Kidney glomerular epithelial cell (primary cell): Measurements from ENCODE around the gene TMEM170B.
"Not testable (repeated sequence)": the region's sequence is repeated elsewhere in the genome, so short reads cannot be mapped to it uniquely, and the experiment has no call there.

Experiments used
- DNase-seq: peaks from one replicate; lab custom pipeline; 2025; lab: John Stamatoyannopoulos, UW

TMEM170B gene

GRCh38 chr6:11528996-11529395 is 8.6 kb upstream of the TMEM170B start:
- DNase-seq: no peak

GRCh38 chr6:11532097-11532496 is 5.5 kb upstream of the TMEM170B start:
- DNase-seq: no peak

GRCh38 chr6:11534561-11534960 is 3.0 kb upstream of the TMEM170B start:
- no peak for DNase-seq

- peak; percentile 59 for DNase-seq
Observed at GRCh38 chr6:11535801-11536230, 1.7 kb upstream of the TMEM170B start.

DNA sequence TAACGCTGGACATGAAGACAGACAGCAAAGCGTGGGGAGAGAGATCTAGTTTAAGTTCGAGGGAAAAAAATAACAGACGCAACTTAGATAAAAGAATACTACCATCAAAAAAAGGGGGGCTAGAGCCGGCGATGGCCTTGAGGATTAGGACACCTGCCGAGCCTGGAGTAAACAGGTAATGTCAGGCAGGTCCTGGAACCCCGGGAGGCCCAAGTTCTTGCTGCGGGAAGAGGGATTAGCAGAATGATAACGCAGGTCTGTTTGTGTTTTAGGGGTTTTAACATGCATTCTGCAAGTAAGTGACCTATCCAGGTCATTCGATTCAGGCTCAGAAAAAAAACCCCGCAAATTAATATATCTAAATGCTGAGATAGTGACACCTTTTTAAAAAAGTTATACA is 754 bp upstream of the TMEM170B start:
- no peak for DNase-seq

DNA sequence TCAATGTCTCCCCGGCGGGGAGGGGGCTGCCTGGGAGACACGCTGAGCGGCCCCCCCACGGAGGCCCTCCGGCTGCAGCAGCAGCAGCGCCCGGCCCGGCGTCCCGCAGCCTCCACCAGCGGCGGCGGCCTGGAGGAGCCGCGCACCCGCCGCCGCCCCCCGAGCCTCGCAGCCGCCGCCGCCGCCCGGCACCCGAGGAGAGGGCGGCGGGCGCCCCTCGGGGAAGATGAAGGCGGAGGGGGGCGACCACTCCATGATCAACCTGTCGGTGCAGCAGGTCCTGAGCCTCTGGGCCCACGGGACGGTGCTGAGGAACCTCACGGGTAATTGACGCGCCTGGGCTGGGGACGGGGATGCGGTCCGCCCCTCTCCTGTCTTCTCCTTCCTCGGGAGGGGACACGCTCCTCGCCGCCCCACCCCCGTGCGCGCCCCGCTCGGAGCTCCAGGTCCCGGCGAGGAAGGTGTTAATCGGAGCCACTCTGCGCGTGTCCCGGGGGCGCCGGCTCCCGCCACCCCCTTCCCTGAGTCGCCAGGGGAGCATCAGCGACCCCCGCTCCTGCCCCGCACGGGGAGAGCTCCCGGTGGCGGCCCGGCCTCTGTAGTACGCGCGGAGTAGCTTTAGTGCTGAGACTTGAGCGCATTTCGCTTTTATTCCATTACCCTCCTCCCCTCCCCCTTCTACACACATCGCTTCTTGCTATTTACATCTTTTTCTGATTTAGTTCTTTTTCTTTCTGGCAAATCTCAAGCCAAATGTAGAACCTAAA is 686 bp downstream of the TMEM170B start:
- DNase-seq: no peak

DNA sequence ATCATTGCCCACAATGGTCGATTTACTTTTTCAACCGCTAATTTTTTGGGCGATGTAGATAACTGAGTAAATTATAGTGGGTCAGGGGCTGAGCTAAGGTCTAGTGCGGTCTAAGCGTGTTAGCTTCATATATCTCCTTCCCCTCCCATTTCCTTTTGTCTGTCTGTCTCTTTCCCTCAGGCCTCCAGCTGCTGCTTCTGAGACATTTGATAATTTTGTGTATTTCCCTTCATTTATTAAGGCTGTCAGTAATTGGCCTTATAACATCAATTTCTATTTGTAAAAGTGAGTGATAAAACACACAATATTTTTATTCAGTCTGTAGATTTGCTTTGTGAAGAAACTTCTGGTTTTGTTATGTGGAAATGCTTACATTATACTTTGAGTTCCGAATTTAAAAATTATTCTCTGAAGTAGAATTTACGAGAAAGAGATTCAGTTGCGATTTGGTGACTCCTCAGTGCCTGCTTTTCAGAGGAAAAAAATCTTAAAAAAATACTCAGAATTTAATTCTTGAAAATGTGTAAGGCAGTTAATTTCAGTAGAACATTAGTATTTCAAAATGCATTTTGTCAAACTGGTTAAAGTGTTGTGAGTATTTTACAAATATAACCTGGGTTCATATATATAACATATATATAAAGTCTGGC is 1.4 kb downstream of the TMEM170B start:
- DNase-seq: no peak

DNA sequence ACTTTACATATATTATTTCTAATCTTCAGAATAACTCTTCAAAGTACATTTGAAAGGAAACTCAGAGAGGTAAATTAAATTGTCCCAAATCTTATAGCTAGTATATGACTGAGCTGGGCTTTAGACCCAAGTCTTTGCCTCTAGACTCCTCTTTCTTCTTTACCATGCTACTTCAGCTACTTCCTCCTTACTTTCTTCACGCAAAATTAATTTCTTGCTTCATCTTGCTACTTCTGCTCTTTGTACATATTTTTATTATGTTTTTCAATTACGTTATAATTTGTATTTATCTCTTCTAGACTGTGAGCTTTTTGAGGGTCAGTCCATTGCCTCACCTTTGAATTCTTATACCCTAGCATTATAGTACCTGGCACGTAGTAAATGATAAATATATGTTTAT is 5.3 kb downstream of the TMEM170B start:
- no peak for DNase-seq

DNA sequence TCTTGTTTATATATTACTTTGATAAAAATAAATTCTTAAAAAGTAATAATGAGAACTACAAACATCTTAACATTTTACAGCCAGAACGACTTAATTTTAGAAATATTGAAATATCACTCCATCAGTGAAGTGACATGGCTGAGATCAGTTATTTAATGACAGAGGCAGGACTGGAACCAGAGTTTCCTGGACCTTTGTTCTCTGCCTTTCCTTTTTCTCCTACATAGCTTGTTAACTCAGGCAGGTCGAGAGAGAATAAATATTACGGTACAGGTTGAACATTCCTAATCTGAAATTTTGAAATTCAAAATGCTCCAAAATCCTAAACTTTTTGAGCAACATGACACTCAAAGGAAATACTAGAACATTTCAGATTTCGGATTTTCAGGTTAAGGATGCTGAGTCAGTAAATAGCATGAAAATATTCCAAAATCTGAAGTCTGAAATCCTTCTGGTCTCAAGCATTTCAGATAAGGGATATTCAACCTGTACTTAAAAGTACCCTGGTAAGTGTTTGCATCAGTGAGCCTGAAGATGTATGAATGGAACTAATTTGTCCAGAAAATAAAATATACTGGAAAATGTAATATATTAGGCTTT is 6.5 kb downstream of the TMEM170B start:
- no peak for DNase-seq

- DNase-seq: not testable (repeated sequence)
Observed at GRCh38 chr6:11547846-11548245, 10.3 kb downstream of the TMEM170B start.

DNA sequence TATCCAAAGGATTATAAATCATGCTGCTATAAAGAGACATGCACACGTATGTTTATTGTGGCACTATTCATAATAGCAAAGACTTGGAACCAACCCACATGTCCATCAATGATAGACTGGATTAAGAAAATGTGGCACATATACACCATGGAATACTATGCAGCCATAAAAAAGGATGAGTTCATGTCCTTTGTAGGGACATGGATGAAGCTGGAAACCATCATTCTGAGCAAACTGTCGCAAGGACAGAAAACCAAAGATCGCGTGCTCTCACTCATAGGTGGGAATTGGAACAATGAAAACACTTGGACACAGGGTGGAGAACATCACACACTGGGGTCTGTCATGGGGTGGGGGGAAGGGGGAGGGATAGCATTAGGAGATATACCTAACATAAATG is 11.0 kb downstream of the TMEM170B start:
- not testable (repeated sequence) for DNase-seq

- DNase-seq: no peak
Observed at GRCh38 chr6:11551053-11551452, 13.5 kb downstream of the TMEM170B start.

- DNase-seq: no peak
Observed at GRCh38 chr6:11552442-11552841, 14.9 kb downstream of the TMEM170B start.

- DNase-seq: no peak
Observed at GRCh38 chr6:11553824-11554223, 16.3 kb downstream of the TMEM170B start.

GRCh38 chr6:11556309-11556708 is 18.8 kb downstream of the TMEM170B start:
- DNase-seq: no peak

DNA sequence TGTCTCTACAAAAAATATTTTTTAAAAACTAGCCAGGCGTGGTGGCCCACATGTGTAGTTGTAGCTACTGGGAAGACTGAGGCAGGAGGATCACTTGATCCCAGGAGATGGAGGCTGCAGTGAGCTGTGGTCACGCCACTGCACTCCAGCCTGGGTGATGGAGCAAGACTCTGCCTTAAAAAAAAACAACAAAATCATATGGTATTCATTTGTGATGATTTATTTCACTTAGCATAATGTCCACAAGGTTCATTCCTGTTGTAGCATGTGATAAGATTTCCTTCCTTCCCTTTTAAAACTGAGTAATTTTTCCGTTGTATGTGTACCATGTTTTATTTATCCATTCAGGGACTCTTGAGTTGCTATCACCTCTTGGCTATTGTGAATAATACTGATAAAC is 26.2 kb downstream of the TMEM170B start:
- DNase-seq: no peak

GRCh38 chr6:11566609-11567008 is 29.1 kb downstream of the TMEM170B start:
- DNase-seq: no peak

GRCh38 chr6:11571073-11571472 is 33.5 kb downstream of the TMEM170B start:
- no peak for DNase-seq

- peak; percentile 79 for DNase-seq
Observed at GRCh38 chr6:11575408-11576033, 38.0 kb downstream of the TMEM170B start.

DNA sequence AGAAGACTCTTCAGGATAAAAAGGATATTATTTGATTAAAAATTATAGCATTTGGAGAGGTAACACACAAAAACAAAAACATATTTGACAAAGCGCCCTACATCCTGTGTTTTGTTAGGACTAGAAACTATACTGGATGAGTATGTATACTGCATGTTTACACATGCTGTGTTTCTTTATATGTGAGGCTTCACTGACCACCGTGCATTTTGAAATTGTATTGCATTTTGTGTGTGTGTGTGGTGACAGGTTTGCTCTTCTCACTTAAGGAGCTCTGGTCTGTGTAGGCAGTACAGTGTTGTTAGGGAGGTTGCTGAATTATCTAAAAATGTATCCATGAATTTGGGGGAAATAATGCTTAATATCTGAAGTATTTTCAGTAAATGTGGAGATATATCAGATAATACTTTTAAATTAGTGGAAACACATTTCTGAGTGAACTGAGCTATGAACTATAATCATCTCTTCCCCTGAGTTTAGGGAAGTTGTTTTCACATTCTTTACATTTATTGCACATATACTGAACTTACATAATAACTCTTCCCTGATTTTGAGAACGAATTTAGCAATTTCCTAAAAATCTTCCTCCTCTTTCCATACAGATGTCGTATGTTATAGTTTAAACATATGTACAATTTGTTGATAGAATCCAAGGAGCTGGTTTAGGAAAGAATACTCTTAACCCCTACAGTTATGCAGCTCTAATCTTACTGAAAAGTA is 43.3 kb downstream of the TMEM170B start:
- no peak for DNase-seq

GRCh38 chr6:11584244-11584643 is 46.7 kb downstream of the TMEM170B start:
- DNase-seq: no peak

GRCh38 chr6:11585426-11586016 is 48.0 kb downstream of the TMEM170B start:
- peak; percentile 75 for DNase-seq
